HCT116 (cell line): ENCODE measurements around the gene SH2D3C.

ENCODE experiments used
- CTCF ChIP-seq, 3 experiments: fragments of 200-600 bp in 1 of 3; sonication (generic) in 1 of 3; IDR thresholded peaks in 2 of 3; conservative IDR thresholded peaks in 1 of 3; 2 replicates each; pipeline ENCODE4 v1.5.1; 2012 to 2017; ENCODE audit warnings: low read depth in 2 of 3, low read length in 2 of 3, antibody characterized with exemption in 1 of 3, borderline replicate concordance in 1 of 3, control low read depth in 1 of 3, mild to moderate bottlenecking in 1 of 3, mixed read lengths in 1 of 3, mixed run types in 1 of 3, moderate library complexity in 1 of 3; ENCODE audit not compliant: insufficient read depth in 1 of 3
- ELF1 ChIP-seq: IDR thresholded peaks from 2 replicates; pipeline ENCODE4 v1.6.1; 2012; ENCODE audit warnings: low read depth, borderline replicate concordance
- EZH2 ChIP-seq: fragments of 200-600 bp; sonication (generic); IDR thresholded peaks from 2 replicates; pipeline ENCODE4 v1.6.1; 2017; ENCODE audit warnings: antibody characterized with exemption, mixed run types
- EZH2phosphoT487 ChIP-seq: fragments of 200-600 bp; IDR thresholded peaks from 2 replicates; pipeline ENCODE4 v1.6.1; 2018; ENCODE audit warnings: antibody characterized with exemption, borderline replicate concordance
- POLR2A ChIP-seq: IDR thresholded peaks from 2 replicates; pipeline ENCODE4 v1.7.0; 2011; ENCODE audit warnings: borderline replicate concordance; ENCODE audit not compliant: insufficient read depth, insufficient read length; ENCODE audit errors: extremely low read depth
- POLR2AphosphoS5 ChIP-seq: IDR thresholded peaks from 2 replicates; pipeline ENCODE4 v1.6.1; 2011; ENCODE audit warnings: mild to moderate bottlenecking, low read depth, low read length, moderate library complexity
- RAD21 ChIP-seq: IDR thresholded peaks from 2 replicates; pipeline ENCODE4 v1.6.1; 2012; ENCODE audit warnings: low read depth, mild to moderate bottlenecking
- TF ChIP-seq, protein P1 (sequence below): IDR thresholded peaks from 2 replicates; pipeline ENCODE4 v1.6.1; 2011; ENCODE audit warnings: mild to moderate bottlenecking, low read length, moderate library complexity; ENCODE audit not compliant: insufficient replicate concordance; ENCODE audit errors: extremely low read depth
- TF ChIP-seq, protein P2 (sequence below): IDR thresholded peaks from 2 replicates; pipeline ENCODE4 v1.6.1; 2012

DNA sequence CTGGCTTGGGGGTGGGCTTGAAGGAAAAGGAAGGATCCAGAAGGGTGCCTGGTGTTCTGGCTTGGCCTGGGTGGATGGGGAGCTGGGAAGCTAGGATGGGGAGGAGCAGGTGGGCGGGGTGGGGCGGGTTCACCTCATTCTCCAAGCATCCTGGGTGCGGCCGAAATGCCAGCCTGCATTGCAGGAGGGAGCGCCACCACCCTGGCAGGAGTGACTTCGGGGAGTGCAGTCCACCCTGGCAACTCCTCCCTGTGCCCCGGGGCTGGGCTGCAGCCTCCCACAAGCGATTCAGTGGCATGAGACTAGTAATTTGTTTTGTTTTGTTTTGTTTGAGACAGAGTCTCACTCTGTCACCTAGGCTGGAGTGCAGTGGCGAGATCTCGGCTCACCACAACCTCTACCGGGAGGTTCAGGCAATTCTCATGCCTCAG, 57.1 kb downstream of the SH2D3C start:
- TF ChIP-seq RAD21 (no peak), CTCF (IDR thresholded peaks at IDR 0.05 in 2 of 3, conservative IDR thresholded peaks at IDR 0.05 in 1 of 3; ENCODE audit: borderline replicate concordance in 1 of 3, insufficient read depth in 1 of 3, low read depth in 2 of 3, low read length in 2 of 3) (no peak), POLR2AphosphoS5 (peak; percentile 61), POLR2A (no peak), EZH2phosphoT487 (no peak), EZH2 (no peak), ELF1 (no peak)
- TF ChIP-seq, protein P1, sequence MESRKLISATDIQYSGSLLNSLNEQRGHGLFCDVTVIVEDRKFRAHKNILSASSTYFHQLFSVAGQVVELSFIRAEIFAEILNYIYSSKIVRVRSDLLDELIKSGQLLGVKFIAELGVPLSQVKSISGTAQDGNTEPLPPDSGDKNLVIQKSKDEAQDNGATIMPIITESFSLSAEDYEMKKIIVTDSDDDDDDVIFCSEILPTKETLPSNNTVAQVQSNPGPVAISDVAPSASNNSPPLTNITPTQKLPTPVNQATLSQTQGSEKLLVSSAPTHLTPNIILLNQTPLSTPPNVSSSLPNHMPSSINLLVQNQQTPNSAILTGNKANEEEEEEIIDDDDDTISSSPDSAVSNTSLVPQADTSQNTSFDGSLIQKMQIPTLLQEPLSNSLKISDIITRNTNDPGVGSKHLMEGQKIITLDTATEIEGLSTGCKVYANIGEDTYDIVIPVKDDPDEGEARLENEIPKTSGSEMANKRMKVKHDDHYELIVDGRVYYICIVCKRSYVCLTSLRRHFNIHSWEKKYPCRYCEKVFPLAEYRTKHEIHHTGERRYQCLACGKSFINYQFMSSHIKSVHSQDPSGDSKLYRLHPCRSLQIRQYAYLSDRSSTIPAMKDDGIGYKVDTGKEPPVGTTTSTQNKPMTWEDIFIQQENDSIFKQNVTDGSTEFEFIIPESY = no peak
- TF ChIP-seq, protein P2, sequence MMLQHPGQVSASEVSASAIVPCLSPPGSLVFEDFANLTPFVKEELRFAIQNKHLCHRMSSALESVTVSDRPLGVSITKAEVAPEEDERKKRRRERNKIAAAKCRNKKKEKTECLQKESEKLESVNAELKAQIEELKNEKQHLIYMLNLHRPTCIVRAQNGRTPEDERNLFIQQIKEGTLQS = no peak
